HG02981 (cell line): ENCODE measurements around the gene SYT14.
"Not testable (repeated sequence)": the region's sequence is repeated elsewhere in the genome, so short reads cannot be mapped to it uniquely, and the experiment has no call there.

Experiments
- ATAC-seq: cut with Tn5 transposase; IDR thresholded peaks from one replicate; pipeline ENCODE4 v1.9.1; 2021; ENCODE audit warnings: mild to moderate bottlenecking, moderate library complexity; ENCODE audit not compliant: unreplicated experiment

The SYT14 gene

GRCh38 chr1:210022044-210022443 is 84.0 kb downstream of the SYT14 start:
- no peak for ATAC-seq

DNA sequence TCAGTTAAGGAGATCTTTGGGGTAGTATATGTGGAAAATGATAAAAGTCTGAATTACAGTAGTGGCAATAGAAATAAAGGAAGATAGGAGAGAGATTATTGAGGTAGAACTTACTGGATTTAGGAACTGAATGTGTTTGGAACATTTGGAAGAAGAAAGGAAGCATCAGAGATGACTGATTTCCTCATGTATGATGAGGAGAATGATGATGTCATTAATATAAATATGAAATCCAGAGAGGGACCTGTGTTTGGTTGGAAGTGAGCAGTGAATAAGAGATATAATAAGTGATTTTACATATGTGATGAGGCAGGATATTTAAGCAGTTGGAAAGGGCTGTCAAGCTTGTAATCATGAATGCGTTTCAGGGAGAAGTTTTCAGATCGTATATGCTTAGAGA is 86.3 kb downstream of the SYT14 start:
- no peak for ATAC-seq

DNA sequence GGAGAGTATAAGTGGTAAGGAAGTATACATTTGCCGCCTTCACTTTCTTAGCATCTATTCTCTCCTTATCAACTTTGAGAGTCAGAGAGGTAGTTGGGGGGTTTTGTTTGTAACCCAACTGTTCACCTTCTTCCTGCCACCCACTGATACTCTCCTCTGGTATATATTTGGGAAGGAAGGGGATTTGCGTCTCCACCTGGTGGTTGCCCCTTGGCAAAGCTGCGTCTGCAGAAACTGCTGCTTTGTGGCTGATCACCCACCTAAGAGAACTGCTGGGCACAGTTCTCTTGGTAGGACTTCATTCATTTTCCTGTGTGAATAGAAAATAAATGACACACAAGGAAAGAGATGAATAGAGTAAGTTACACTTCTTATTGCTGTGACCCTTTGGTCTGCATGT is 87.0 kb downstream of the SYT14 start:
- ATAC-seq, result no peak

DNA sequence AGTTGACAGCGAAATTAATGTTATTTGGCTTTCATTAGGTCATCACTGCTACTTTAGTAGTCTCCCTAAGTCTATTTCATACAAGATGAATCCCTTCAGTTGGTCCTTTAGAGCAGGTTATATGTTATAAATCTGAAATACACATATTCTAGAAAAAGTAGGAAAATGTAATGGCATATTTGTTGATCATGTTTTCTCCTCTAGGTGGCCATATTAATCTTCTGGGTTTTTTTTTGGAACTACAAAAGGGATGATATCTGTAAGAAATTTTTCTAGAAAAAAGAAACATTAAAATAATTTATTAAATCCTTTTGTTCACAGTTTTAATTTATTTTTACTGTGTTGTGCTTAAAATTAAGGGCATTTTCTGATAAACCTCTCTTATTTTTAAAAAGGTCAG is 87.9 kb downstream of the SYT14 start:
- no peak for ATAC-seq

DNA sequence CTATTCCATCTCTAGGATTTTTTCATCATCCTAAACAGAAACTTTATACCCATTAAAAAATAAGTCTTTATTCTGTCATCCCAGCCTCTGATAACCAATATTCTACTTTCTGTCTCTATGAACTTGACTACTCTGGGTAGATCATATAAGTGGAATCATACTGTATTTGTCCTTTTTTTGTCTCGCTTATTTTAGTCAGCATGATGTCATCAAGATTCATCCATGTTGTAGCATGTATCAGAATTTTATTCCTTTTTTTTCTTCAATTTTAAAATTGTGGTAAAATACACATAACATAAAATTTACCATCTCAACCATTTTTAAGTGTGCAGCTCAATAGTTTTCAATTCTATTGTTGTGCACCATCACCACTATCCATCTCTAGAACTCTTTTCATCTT is 90.0 kb downstream of the SYT14 start:
- ATAC-seq, result no peak

- ATAC-seq, result no peak
These were observed 93.5 kb downstream of the SYT14 start for GRCh38 chr1:210031473-210031872.

DNA sequence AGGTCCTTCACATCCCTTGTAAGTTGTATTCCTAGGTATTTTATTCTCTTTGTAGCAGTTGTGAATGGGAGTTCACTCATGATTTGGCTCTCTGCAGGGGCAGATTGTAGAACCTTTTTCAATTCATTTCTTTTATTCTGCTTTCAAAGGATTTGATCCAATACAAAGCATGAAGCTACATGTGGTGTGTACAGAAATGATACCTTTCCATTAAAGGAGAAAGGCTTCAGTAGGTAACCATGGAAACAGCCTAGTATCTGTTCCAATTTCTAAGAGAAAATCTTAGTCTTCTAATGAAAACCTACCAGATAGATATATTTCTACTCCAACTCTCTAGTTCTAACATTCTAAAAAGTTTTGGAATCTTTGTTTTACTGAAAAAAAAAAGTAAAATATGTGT is 105.0 kb downstream of the SYT14 start:
- ATAC-seq, result no peak

- ATAC-seq, result no peak
These were observed 111.6 kb downstream of the SYT14 start for GRCh38 chr1:210049616-210050015.

DNA sequence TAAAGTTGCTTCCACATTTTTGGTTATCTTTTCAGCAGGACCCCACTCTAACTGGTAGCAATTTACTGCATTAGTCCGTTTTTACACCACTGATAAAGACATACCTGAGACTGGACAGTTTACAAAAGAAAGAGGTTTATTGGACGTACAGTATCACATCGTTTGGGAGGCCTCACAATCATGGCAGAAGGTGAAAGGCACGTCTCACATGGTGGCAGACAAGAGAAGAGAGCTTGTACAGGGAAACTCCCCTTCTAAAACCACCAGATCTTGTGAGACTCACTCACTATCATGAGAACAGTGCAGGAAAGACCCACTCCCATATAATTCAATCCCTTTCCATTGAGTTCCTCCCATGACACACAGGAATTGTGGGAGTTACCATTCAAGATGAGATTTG is 112.5 kb downstream of the SYT14 start:
- not testable (repeated sequence) for ATAC-seq

DNA sequence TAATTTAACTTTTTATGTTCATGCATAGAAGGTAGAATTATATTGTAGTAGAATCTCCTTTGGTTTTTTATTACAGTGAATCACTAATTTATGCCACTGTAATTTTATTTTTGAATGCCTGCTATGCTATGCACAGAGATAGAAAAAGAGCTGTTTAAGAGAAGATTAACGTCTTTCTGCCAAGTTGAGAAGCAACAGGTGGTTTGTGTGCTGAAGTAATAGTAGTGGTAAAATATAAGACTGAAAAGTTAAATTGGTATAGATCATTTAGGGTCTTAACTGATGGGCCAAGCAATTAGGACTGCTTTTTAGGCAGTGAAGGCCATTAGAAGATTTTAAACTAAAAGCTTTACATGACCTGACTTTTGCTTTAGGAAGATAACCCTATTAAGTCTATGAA is 115.1 kb downstream of the SYT14 start:
- no peak for ATAC-seq

DNA sequence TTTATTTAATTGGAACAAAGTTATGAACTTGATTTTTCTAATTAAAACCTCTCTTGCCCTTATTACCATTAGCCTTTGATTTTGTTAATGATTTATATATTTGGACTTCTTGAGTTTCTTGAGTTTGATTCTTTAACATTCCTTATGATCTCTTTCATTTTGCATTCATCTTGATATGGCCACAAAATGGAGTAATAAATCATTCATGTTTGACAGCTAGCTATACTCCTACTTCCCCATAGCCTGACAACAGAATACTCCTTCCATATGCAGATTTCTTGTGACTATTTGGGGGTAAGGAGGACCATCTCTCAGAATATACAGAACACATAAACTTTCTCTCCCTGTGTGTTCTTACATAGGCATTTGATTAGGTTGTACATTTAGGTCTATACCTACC is 119.6 kb downstream of the SYT14 start:
- no peak for ATAC-seq

DNA sequence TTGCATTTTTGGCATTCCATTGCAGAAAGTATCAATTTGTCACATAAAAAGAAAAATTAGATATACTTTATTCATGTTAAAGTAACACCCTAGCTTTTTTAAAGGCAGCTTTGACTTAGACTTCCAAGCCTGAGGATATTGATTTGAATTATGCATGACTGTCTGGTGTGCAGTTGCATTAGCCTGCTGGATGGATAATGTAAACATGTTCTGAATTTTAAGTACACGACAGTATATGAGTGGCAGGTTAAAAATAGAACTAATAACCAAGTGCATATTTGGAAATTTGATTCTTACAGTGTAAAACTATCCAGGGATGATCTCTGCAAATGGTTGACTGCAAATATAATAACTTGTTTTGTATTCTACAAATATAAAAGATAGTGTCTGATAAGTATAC is 124.0 kb downstream of the SYT14 start:
- ATAC-seq, result no peak

DNA sequence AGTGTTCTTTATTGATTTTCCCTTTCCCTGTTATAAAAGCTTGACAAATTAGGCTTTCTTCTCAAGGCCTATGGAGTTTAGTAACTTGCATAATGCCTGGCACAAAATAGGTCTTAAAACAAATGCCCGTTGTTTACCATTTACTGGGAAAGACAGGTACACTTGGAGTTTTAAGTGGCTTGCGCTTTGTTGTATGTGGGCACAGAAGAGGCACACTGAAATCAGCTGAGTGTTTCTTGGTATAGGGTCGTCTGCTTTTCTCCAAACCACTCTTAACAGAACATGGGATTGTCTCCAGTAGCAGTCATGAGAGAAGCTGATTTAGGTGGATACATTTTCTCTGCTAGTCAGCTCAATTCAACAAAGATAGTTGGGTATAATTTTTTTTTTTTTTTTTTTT is 132.5 kb downstream of the SYT14 start:
- no peak for ATAC-seq

DNA sequence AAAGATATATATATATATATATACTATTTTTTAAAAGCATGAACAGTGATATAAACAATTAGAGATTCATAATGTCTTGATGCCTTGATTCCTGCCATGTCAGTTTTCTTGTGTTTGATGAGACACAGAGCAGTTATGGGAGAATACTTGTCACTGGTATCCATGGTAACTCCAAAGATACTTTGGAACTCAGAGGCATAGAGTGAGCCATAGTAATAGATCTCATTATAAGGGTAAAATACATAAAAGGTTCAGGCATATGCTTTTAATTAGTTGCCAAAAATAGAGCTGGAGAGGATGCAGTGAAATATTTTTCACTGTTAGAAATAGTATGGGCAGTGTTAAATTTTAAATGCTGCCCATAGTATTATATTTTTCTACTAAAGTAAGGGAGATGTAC is 134.1 kb downstream of the SYT14 start:
- no peak for ATAC-seq

- no peak for ATAC-seq
These were observed 135.0 kb downstream of the SYT14 start for GRCh38 chr1:210072896-210073504.

GRCh38 chr1:210074904-210075303 is 136.9 kb downstream of the SYT14 start:
- ATAC-seq, result no peak

DNA sequence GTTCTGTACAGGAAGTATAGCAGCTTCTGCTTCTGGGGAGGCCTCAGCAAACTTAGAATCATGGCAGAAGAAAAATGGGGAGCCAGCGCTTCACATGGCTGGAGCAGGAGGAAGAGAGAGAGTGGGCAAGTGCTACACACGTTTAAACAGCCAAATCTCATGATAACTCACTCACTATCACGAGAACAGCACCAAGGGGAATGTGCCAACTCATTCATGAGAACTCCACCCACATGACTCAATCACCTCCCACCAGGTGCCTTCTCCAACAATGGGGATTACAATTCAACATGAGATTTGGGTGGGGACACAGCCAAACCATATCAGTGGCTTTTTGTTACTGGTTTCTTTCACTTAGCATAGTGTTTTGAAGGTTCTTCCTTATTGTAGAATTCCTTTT is 138.6 kb downstream of the SYT14 start:
- ATAC-seq, result no peak

DNA sequence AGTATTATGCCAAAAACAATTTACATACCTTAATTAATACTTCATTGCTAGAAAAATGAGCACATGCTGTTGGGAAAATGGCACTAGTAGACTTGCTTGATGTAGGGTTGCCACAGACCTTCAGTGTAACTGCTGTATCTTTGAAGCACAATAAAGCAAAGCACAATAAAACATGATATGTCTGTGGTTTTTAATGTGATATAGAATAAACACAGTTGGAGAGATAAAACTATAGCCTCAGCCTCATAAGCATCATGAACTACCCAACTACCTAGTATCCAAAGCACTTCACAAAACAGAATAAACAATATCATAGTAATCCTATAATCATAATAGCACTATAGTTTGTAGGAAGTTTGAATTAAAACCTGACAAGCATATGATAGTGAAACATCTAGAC is 143.5 kb downstream of the SYT14 start:
- no peak for ATAC-seq

DNA sequence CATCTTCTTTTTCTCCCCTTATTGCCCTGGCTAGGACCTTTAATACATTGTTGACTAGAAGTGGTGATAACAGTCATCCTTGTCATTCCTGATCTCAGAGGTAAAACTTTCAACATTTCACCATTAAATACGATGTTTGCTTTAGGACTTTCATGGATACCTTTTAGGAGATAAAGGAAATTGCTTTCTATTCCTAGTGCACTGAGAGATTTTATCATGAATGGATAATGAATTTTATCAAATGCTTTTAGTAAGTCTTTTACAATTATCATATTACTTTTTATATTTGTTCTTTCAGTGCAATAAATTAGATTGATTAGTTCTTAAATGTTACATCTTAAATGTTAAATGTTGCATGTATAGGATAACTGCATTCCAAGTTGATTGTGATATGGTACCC is 147.3 kb downstream of the SYT14 start:
- no peak for ATAC-seq

DNA sequence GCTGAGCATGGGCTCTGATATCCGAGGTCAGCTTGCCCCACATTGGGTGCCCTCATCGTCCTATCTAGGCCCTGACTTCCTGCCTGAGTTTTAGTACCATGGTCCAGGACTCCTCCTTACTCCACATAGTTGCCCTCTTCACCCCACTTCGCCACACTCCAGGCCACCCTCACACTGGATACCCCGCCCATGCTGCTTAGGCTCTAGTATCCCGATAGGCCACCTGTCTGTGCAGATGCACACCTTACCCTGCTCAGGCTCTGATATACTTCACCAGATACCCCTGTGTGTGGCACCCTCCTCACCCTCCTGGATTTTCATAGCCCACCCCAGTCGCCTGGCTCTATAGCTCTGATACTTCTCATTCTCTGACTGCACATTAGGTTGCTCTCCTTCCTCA is 149.0 kb downstream of the SYT14 start:
- ATAC-seq, result no peak

- no peak for ATAC-seq
These were observed 151.8 kb downstream of the SYT14 start for GRCh38 chr1:210089855-210090254.

DNA sequence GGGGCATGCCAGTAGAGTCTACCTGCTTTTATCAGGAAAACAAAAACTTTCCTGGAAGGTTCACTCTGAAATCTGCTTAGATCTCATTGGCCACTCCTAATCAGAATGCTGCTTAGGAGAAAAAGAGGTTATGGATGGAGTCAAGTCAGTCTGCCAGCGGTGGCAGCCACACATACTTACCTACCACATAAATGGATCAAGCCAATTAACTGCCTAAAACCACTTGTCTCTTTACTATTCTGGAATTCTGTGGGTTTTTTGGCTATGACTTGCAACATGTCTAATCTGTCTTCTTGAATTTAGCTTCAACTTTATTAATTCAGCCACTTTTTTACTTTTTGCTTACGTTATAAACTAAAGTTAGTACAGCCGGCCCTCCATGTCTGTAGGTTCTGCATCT is 154.3 kb downstream of the SYT14 start:
- ATAC-seq, result no peak

- no peak for ATAC-seq
These were observed 155.4 kb downstream of the SYT14 start for GRCh38 chr1:210093461-210093860.

GRCh38 chr1:210098356-210098755 is 160.3 kb downstream of the SYT14 start:
- no peak for ATAC-seq
